GM12874 (cell line): ENCODE data around the gene CDS2.

ENCODE experiments used
- TF ChIP-seq, protein P1 (sequence below): IDR thresholded peaks from 2 replicates; pipeline ENCODE4 v1.5.1; 2011; ENCODE audit warnings: low read depth, mild to moderate bottlenecking, control low read depth, low read length, moderate library complexity; ENCODE audit not compliant: insufficient read depth

CDS2 gene

DNA sequence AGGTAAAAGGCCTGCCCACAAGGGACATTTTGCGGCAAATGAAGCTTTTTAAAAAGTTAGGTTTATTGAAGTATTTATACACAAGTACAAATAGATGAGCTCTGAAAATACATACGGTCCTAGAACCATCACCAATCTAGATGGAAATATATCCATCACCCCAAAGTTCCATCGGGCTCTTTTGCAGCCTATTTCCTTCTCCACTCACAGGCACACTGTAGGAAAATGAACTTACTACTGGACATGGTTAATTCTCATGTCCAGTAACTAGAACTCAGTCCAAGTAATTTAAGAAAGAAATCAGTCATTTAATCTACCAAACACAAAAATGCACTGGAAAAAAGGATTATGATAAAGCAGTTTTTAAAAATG is 13.2 kb upstream of the CDS2 start:
- TF ChIP-seq, protein P1, sequence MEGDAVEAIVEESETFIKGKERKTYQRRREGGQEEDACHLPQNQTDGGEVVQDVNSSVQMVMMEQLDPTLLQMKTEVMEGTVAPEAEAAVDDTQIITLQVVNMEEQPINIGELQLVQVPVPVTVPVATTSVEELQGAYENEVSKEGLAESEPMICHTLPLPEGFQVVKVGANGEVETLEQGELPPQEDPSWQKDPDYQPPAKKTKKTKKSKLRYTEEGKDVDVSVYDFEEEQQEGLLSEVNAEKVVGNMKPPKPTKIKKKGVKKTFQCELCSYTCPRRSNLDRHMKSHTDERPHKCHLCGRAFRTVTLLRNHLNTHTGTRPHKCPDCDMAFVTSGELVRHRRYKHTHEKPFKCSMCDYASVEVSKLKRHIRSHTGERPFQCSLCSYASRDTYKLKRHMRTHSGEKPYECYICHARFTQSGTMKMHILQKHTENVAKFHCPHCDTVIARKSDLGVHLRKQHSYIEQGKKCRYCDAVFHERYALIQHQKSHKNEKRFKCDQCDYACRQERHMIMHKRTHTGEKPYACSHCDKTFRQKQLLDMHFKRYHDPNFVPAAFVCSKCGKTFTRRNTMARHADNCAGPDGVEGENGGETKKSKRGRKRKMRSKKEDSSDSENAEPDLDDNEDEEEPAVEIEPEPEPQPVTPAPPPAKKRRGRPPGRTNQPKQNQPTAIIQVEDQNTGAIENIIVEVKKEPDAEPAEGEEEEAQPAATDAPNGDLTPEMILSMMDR = no peak

DNA sequence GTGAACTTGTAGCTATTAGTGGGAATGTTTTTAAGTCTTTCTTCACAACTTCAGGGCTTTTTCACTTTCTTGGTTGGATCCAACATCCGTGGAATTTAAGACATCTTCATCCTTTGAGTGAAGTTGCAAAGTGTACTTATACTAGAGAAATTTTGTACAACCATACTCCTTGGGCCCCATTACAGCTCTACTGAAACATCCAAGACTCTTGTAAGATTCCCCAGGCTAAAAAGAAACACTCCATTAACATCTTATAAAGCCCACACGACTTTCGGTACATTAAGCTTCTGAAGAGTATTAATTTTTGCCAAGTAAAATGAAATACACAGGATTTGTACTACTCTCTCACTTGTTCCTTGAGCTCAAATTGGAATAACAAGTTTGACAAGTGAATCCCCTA is 12.4 kb upstream of the CDS2 start:
- TF ChIP-seq, protein P1 = no peak

DNA sequence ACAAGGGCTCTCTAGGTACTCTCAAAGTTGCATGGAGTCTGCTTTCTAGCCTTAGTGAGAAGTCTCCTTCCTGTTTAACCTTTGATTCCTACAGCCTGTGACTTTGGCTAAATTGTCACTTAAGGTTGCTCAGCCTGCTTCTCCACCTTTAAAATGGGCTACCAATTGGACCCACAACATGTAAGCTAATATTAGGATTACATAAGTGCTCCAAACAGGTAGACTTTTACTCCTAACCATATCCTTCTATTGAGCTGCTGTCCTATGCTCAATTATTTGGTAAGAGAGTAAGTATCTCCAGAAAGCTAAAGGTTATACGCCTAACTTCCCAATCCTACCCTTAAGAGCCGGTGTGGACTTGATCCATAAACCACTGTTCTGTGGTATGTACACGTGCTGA is 9.9 kb upstream of the CDS2 start:
- TF ChIP-seq, protein P1 = no peak

DNA sequence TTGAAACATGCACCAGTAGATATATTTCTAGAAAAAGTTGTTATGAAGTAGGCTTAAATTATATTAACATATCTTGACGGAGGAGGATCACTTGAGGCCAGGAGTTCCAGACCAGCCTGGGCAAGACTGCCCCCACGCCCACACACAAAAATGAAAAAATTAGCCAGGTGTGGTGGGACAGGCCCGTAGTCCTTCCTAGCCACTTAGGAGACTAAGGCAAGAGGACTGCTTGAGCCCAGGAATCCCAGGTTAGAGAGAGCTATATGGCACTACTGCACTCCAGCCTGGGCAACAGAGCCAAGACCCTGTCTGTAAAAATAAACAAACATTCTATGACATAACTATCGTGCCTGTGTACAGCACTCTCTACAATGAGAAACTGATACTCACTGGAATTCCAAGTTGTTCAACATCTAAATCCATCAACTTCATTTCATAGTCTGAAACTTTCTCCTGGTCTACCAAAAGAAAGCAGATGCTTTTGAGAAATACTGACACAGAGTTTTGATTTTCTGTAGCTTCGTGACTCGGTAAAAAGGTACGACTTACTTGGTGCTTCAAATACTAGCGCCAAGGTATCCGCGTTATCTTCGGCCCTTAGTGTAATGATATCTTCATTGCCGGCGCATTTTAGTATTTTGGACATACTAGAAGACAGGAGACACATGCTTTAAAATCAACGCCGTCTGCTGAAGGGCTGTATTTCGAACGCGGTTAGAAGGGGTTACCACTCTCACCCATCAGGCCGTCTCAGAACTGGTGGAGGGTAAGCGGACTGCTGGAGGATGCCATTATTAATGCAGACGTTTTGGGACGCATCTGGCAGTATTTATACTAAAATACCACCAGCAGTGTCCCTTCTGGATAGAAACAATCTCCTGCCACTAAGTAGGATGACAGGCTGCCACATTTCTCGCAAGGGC is 8.3 kb upstream of the CDS2 start:
- TF ChIP-seq, protein P1 = no peak

DNA sequence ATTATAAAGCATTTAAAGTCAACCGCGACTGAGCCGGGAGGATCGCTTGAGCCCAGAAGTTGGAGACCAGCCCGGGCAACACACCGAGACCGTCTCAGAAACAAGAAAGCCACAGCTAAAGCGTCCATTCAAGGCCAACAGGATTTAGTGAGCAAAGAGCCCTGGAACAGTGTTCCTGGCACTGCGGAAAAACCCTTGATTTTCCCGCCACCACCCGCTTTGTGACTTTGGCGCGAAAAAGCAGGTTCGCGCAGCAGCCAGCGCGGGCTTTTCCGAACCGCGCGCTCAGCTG is 7.7 kb upstream of the CDS2 start:
- TF ChIP-seq, protein P1 = no peak

DNA sequence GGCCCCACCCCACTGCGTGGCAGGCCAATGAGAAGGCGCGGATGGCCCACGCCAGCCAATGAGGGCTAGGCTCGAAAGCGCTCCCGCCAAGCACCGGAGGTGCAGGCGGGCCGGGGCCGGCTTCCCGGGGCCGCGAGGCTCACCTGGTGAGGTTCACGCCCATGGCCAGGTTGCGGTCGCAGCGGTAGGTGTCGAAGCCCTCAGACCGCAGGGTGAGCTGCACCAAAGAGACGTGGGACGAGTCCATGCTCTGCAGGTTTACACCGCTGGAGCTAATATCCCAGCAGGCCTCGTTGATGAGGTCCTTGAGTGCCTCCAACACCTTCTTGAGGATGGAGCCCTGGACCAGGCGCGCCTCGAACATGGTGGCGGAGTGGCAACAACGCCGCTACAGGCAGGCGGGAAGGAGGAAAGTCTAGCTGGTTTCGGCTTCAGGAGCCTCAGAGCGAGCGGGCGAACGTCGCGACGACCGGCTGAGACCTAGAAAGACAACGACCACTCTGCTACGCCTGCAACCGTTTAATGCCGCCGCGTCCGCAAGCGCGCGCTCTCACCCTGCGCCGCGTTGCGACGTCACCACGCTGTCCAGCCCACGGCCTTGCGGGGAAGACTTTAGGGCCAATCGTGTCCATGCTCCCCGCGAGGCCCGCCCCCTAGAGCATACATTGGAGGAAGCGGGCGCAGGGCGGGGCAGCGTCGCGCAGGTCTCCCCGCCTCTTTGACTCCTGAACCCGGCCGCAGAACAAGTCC is 7.2 kb upstream of the CDS2 start, which contains the start of gene PCNA:
Gene PCNA (minus strand): TSS at position 524 of the 750 bp plus-strand sequence. CDS start 160 bp downstream, at position 364.
- TF ChIP-seq, protein P1 = no peak

DNA sequence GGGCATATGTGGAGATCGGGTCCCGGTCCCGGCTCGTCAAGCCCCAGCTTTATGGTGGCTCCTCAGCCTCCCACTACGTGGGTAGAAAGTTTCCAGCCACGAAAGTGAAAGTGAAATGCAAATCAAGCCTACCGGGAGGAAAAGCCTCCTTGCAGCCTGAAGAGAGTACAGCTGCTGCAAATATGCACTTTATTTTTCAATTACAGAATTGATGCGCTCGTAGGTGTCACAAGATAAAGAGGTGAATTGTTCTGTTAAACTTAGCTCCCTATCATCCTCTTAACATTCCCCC is 6.7 kb upstream of the CDS2 start:
- TF ChIP-seq, protein P1 = no peak
